ENCODE data around the gene ZMIZ1.

The ZMIZ1 gene

GRCh38 chr10:79089632-79090031 is 20.9 kb downstream of the ZMIZ1 start:
- no peak for DNase-seq (ENCODE audit: low read depth)
- no peak overlapping the region for H3K4me3 ChIP-seq (ENCODE audit: low read depth, low read length)

GRCh38 chr10:79090134-79090803 is 21.5 kb downstream of the ZMIZ1 start:
- H3K4me3 ChIP-seq (ENCODE audit: low read depth, low read length) = no peak overlapping the region

GRCh38 chr10:79092292-79092896 is 23.6 kb downstream of the ZMIZ1 start:
- DNase-seq (ENCODE audit: low read depth) = no peak
- no peak overlapping the region for H3K4me3 ChIP-seq (ENCODE audit: low read depth, low read length)

More at GRCh38 chr10:79090134-79090803, 21.5 kb downstream of the ZMIZ1 start:
- no peak for DNase-seq (ENCODE audit: low read depth)

- no peak for DNase-seq (ENCODE audit: low read depth)
- H3K4me3 ChIP-seq (ENCODE audit: low read depth, low read length) = no peak overlapping the region
Measured at GRCh38 chr10:79093658-79094411, 25.1 kb downstream of the ZMIZ1 start.

- H3K4me3 ChIP-seq (ENCODE audit: low read depth, low read length) = no peak overlapping the region
- no peak for DNase-seq (ENCODE audit: low read depth)
Measured at GRCh38 chr10:79094412-79095175, 25.8 kb downstream of the ZMIZ1 start.

- H3K4me3 ChIP-seq (ENCODE audit: low read depth, low read length) = no peak overlapping the region
- DNase-seq (ENCODE audit: low read depth) = no peak
Measured at GRCh38 chr10:79095316-79095715, 26.6 kb downstream of the ZMIZ1 start.

- no peak for DNase-seq (ENCODE audit: low read depth)
- no peak overlapping the region for H3K4me3 ChIP-seq (ENCODE audit: low read depth, low read length)
Measured at GRCh38 chr10:79096514-79096913, 27.7 kb downstream of the ZMIZ1 start.

- DNase-seq (ENCODE audit: low read depth) = no peak
Measured at GRCh38 chr10:79097021-79097872, 28.5 kb downstream of the ZMIZ1 start.

GRCh38 chr10:79098061-79098460 is 29.3 kb downstream of the ZMIZ1 start:
- H3K4me3 ChIP-seq (ENCODE audit: low read depth, low read length) = no peak overlapping the region
- DNase-seq (ENCODE audit: low read depth) = no peak

More at GRCh38 chr10:79097021-79097872, 28.5 kb downstream of the ZMIZ1 start:
- H3K4me3 ChIP-seq (ENCODE audit: low read depth, low read length) = no peak overlapping the region

GRCh38 chr10:79098596-79099015 is 29.8 kb downstream of the ZMIZ1 start:
- no peak overlapping the region for H3K4me3 ChIP-seq (ENCODE audit: low read depth, low read length)
- no peak for DNase-seq (ENCODE audit: low read depth)

GRCh38 chr10:79099898-79100448 is 31.2 kb downstream of the ZMIZ1 start:
- no peak for DNase-seq (ENCODE audit: low read depth)
- no peak overlapping the region for H3K4me3 ChIP-seq (ENCODE audit: low read depth, low read length)

- no peak overlapping the region for H3K4me3 ChIP-seq (ENCODE audit: low read depth, low read length)
- no peak for DNase-seq (ENCODE audit: low read depth)
Measured at GRCh38 chr10:79100771-79101170, 32.0 kb downstream of the ZMIZ1 start.

- no peak for DNase-seq (ENCODE audit: low read depth)
Measured at GRCh38 chr10:79101560-79102497, 33.1 kb downstream of the ZMIZ1 start.

GRCh38 chr10:79102498-79102874 is 33.7 kb downstream of the ZMIZ1 start:
- H3K4me3 ChIP-seq (ENCODE audit: low read depth, low read length) = no peak overlapping the region
- DNase-seq (ENCODE audit: low read depth) = no peak

More at GRCh38 chr10:79101560-79102497, 33.1 kb downstream of the ZMIZ1 start:
- no peak overlapping the region for H3K4me3 ChIP-seq (ENCODE audit: low read depth, low read length)

GRCh38 chr10:79103129-79103528 is 34.4 kb downstream of the ZMIZ1 start:
- no peak for DNase-seq (ENCODE audit: low read depth)
- H3K4me3 ChIP-seq (ENCODE audit: low read depth, low read length) = no peak overlapping the region

GRCh38 chr10:79103585-79103984 is 34.8 kb downstream of the ZMIZ1 start:
- no peak for DNase-seq (ENCODE audit: low read depth)
- H3K4me3 ChIP-seq (ENCODE audit: low read depth, low read length) = no peak overlapping the region

- DNase-seq (ENCODE audit: low read depth) = no peak
- no peak overlapping the region for H3K4me3 ChIP-seq (ENCODE audit: low read depth, low read length)
Measured at GRCh38 chr10:79105150-79105739, 36.5 kb downstream of the ZMIZ1 start.
